H1 (cell line): Measurements from ENCODE around the gene GFOD1. TPM values are rescaled to one million over a fixed set of nuclear protein-coding genes. Genes with fewer than 3 reads are reported as not detected.

Experiments used
- CTCF ChIA-PET: fragments of 300-600 bp; sonication (Branson Sonifier 250); formaldehyde crosslinking; loops from one replicate; lab custom pipeline; 2021; ENCODE audit not compliant: partially characterized antibody; lab: Charles Lee
- POLR2A ChIA-PET: fragments of 300-600 bp; sonication (Branson Sonifier 250); formaldehyde crosslinking; loops from one replicate; lab custom pipeline; 2021; ENCODE audit warnings: inconsistent platforms; ENCODE audit not compliant: partially characterized antibody; lab: Charles Lee
- DNase-seq, 2 experiments: peaks; one replicate each; pipeline versions ENCODE4 v3.0.0 to v3.0.0-alpha.2; 2010 to 2022; ENCODE audit warnings: low spot score in 2 of 2, low read depth in 1 of 2, mixed read lengths in 1 of 2
- FAIRE-seq: peaks from 2 replicates; lab custom pipeline; 2011; peaks lifted over from hg19 to GRCh38; lab: Jason Lieb, UNC
- H2AFZ ChIP-seq: 2 replicates; pipeline ENCODE4 v1.8.1; 2012; ENCODE audit warnings: low read length, inconsistent platforms
- H2AK5ac ChIP-seq: 2 replicates; pipeline ENCODE4 v1.6.1; 2013; ENCODE audit warnings: low read depth, low read length
- H2BK120ac ChIP-seq: replicated peaks from 2 replicates; pipeline ENCODE3; 2013; ENCODE audit warnings: low read depth, low read length, inconsistent platforms
- H2BK12ac ChIP-seq: 2 replicates; pipeline ENCODE4 v1.6.1; 2013; ENCODE audit warnings: low read depth, low read length
- H2BK15ac ChIP-seq: 2 replicates; pipeline ENCODE4 v1.6.1; 2013; ENCODE audit warnings: low read length
- H2BK20ac ChIP-seq: 2 replicates; pipeline ENCODE4 v1.6.1; 2013; ENCODE audit warnings: low read length
- H2BK5ac ChIP-seq: 2 replicates; pipeline ENCODE4 v1.6.1; 2013; ENCODE audit warnings: low read depth, low read length
- H3K14ac ChIP-seq: 2 replicates; pipeline ENCODE4 v1.6.1; 2013; ENCODE audit warnings: inconsistent platforms; ENCODE audit not compliant: insufficient read length
- H3K18ac ChIP-seq: 2 replicates; pipeline ENCODE4 v1.6.1; 2013; ENCODE audit warnings: low read length; ENCODE audit errors: extremely low read depth
- H3K23ac ChIP-seq: 2 replicates; pipeline ENCODE4 v1.6.1; 2013; ENCODE audit warnings: inconsistent platforms; ENCODE audit not compliant: insufficient read length
- H3K23me2 ChIP-seq: 2 replicates; pipeline ENCODE4 v1.6.1; 2013; ENCODE audit warnings: low read depth, low read length
- H3K27ac ChIP-seq: 2 replicates; pipeline ENCODE4 v1.6.1; 2011; ENCODE audit warnings: low read depth, low read length, inconsistent platforms
- H3K27me3 ChIP-seq, 4 experiments: replicated peaks in 1 of 4; 1 replicate in 1 of 4; 2 replicates in 3 of 4; pipeline versions ENCODE4 v1.6.1 to v1.8.1; 2011 to 2013; ENCODE audit warnings: low read length in 3 of 4, mild to moderate bottlenecking in 3 of 4, inconsistent platforms in 2 of 4, mixed read lengths in 2 of 4, moderate library complexity in 1 of 4; ENCODE audit not compliant: control insufficient read depth in 3 of 4, insufficient read depth in 3 of 4; ENCODE audit errors: extremely low read depth in 1 of 4
- H3K36me3 ChIP-seq, 4 experiments: 2 replicates each; pipeline versions ENCODE4 v1.6.1 to v1.8.1; 2011 to 2013; ENCODE audit warnings: mild to moderate bottlenecking in 4 of 4, low read length in 3 of 4, moderate library complexity in 2 of 4, control low read depth in 1 of 4, inconsistent platforms in 1 of 4; ENCODE audit not compliant: insufficient read depth in 4 of 4, control insufficient read depth in 2 of 4
- H3K4ac ChIP-seq: replicated peaks from 2 replicates; pipeline ENCODE3; 2013; ENCODE audit warnings: low read length, low read depth, mixed read lengths, inconsistent platforms; ENCODE audit not compliant: insufficient read length
- H3K4me1 ChIP-seq, 4 experiments: replicated peaks in 1 of 4; 1 replicate in 1 of 4; 2 replicates in 3 of 4; pipeline versions ENCODE4 v1.6.1 to v1.8.1; 2011 to 2013; ENCODE audit warnings: low read length in 3 of 4, inconsistent platforms in 2 of 4, mixed read lengths in 1 of 4; ENCODE audit not compliant: insufficient read depth in 4 of 4, control insufficient read depth in 3 of 4
- H3K4me2 ChIP-seq, 2 experiments: 2 replicates each; pipeline versions ENCODE4 v1.6.1 to v1.8.1; 2011 to 2013; ENCODE audit warnings: low read depth in 2 of 2, low read length in 2 of 2, control low read depth in 1 of 2, inconsistent platforms in 1 of 2, mild to moderate bottlenecking in 1 of 2; ENCODE audit not compliant: insufficient read depth in 1 of 2
- H3K4me3 ChIP-seq, 4 experiments: fragments of 200-600, 300-600 bp in 1 of 4; sonication (generic), shearing (Covaris generic), sonication (Bioruptor Twin) in 1 of 4; 2 replicates each; pipeline versions ENCODE4 v1.5.1 to v1.8.1; 2011 to 2016; ENCODE audit warnings: low read length in 4 of 4, low read depth in 3 of 4, control low read depth in 2 of 4, inconsistent platforms in 2 of 4, mild to moderate bottlenecking in 2 of 4, mixed read lengths in 1 of 4, moderate library complexity in 1 of 4; ENCODE audit not compliant: insufficient read depth in 2 of 4; ENCODE audit errors: extremely low read depth in 1 of 4
- H3K56ac ChIP-seq: replicated peaks from 2 replicates; pipeline ENCODE3; 2013; ENCODE audit warnings: low read depth, mild to moderate bottlenecking, mixed read lengths, low read length, inconsistent platforms; ENCODE audit not compliant: insufficient read length
- H3K79me1 ChIP-seq: 2 replicates; pipeline ENCODE4 v1.6.1; 2013; ENCODE audit warnings: low read depth, low read length, control low read depth
- H3K79me2 ChIP-seq, 2 experiments: 2 replicates each; pipeline versions ENCODE4 v1.6.1 to v1.8.1; 2012 to 2013; ENCODE audit warnings: low read length in 2 of 2, mild to moderate bottlenecking in 2 of 2, inconsistent platforms in 1 of 2; ENCODE audit not compliant: insufficient read depth in 2 of 2, control insufficient read depth in 1 of 2
- H3K9ac ChIP-seq, 4 experiments: replicated peaks in 1 of 4; 1 replicate in 1 of 4; 2 replicates in 3 of 4; pipeline versions ENCODE4 v1.6.1 to v1.8.1; 2011 to 2013; ENCODE audit warnings: low read depth in 3 of 4, low read length in 3 of 4, control low read depth in 2 of 4, mild to moderate bottlenecking in 2 of 4, moderate library complexity in 2 of 4, inconsistent platforms in 1 of 4; ENCODE audit errors: extremely low read depth in 1 of 4
- H3K9me3 ChIP-seq, 2 experiments: 2 replicates each; pipeline versions ENCODE4 v1.6.1 to v1.8.1; 2012 to 2013; ENCODE audit warnings: mild to moderate bottlenecking in 2 of 2, moderate library complexity in 2 of 2, control low read depth in 1 of 2, inconsistent platforms in 1 of 2, low read depth in 1 of 2, low read length in 1 of 2, mixed read lengths in 1 of 2; ENCODE audit not compliant: insufficient read depth in 2 of 2
- H4K20me1 ChIP-seq, 2 experiments: replicated peaks in 1 of 2; 2 replicates each; pipeline versions ENCODE3 to v1.8.1; 2011 to 2013; ENCODE audit warnings: inconsistent platforms in 2 of 2, low read length in 2 of 2, mild to moderate bottlenecking in 1 of 2; ENCODE audit not compliant: insufficient read depth in 2 of 2, control insufficient read depth in 1 of 2
- H4K5ac ChIP-seq: 2 replicates; pipeline ENCODE4 v1.6.1; 2013; ENCODE audit warnings: low read length, low read depth, mixed read lengths, inconsistent platforms; ENCODE audit not compliant: insufficient read length
- H4K8ac ChIP-seq: 2 replicates; pipeline ENCODE4 v1.8.0; 2013; ENCODE audit warnings: mild to moderate bottlenecking, moderate library complexity, low read length, inconsistent platforms; ENCODE audit not compliant: insufficient read depth; ENCODE audit errors: extremely low read depth
- H4K91ac ChIP-seq: replicated peaks from 2 replicates; pipeline ENCODE3; 2013; ENCODE audit warnings: low read length, mixed read lengths, inconsistent platforms; ENCODE audit not compliant: insufficient read length
- ASH2L ChIP-seq: fragments of 200-600, 300-600 bp; sonication (generic); IDR thresholded peaks from one replicate; pipeline ENCODE4 v1.7.1; 2017; ENCODE audit warnings: low read length
- CBX8 ChIP-seq: fragments of 300-800, 300-1000 bp; sonication (generic); IDR thresholded peaks from 2 replicates; pipeline ENCODE4 v1.7.1; 2016; ENCODE audit warnings: low read depth, low read length, borderline replicate concordance
- CHD2 ChIP-seq: IDR thresholded peaks from 2 replicates; pipeline ENCODE4 v1.6.1; 2012; ENCODE audit warnings: low read length, improper control_type of control experiment
- EGR1 ChIP-seq: IDR thresholded peaks from 2 replicates; pipeline ENCODE4 v1.6.1; 2011; ENCODE audit warnings: low read depth, low read length, borderline replicate concordance
- GTF2F1 ChIP-seq: IDR thresholded peaks from 2 replicates; pipeline ENCODE4 v1.6.1; 2012; ENCODE audit warnings: low read depth, low read length, improper control_type of control experiment, borderline replicate concordance
- HDAC2 ChIP-seq, 2 experiments: fragments of 300-600 bp in 1 of 2; sonication (generic) in 1 of 2; IDR thresholded peaks; 2 replicates each; pipeline ENCODE4 v1.6.1; 2011 to 2012; ENCODE audit warnings: low read depth in 2 of 2, low read length in 2 of 2, mild to moderate bottlenecking in 2 of 2, moderate library complexity in 2 of 2, borderline replicate concordance in 1 of 2, inconsistent platforms in 1 of 2
- KDM1A ChIP-seq: fragments of 200-600, 300-600 bp; sonication (generic); IDR thresholded peaks from 2 replicates; pipeline ENCODE4 v1.7.1; 2016; ENCODE audit warnings: mild to moderate bottlenecking, low read length, borderline replicate concordance
- RBBP5 ChIP-seq: IDR thresholded peaks from 2 replicates; pipeline ENCODE4 v1.7.1; 2012; ENCODE audit warnings: low read depth, mild to moderate bottlenecking, inconsistent platforms, low read length, moderate library complexity, borderline replicate concordance
- RNF2 ChIP-seq: fragments of 200-900, 300-1000 bp; sonication (generic); IDR thresholded peaks from 2 replicates; pipeline ENCODE4 v1.7.1; 2016; ENCODE audit warnings: borderline replicate concordance, low read depth, mild to moderate bottlenecking, antibody characterized with exemption, low read length; ENCODE audit not compliant: poor library complexity, severe bottlenecking; ENCODE audit errors: missing control alignments
- SIX5 ChIP-seq: IDR thresholded peaks from 2 replicates; pipeline ENCODE4 v1.6.1; 2011; ENCODE audit warnings: mild to moderate bottlenecking, low read depth, low read length
- SUZ12 ChIP-seq: fragments of 200-600 bp; sonication (generic); IDR thresholded peaks from 2 replicates; pipeline ENCODE4 v1.6.1; 2012; ENCODE audit warnings: mild to moderate bottlenecking, inconsistent platforms, low read length, moderate library complexity, mixed read lengths
- ZNF274 ChIP-seq: IDR thresholded peaks from 2 replicates; pipeline ENCODE4 v1.7.0; 2012; ENCODE audit warnings: low read length, borderline replicate concordance; ENCODE audit errors: extremely low read depth
- WGBS, 2 experiments: shearing (Covaris generic) in 1 of 2; methylation state at CpG; one replicate each; pipeline versions ENCODE4 v1.1.6 to v1.1.7; 2013 to 2015; ENCODE audit warnings: low lambda C conversion rate in 2 of 2, mixed read lengths in 2 of 2, inconsistent platforms in 1 of 2, low coverage in 1 of 2, missing lambda C conversion rate in 1 of 2; ENCODE audit not compliant: insufficient replicate concordance in 2 of 2, insufficient coverage in 1 of 2, insufficient read length in 1 of 2; ENCODE audit errors: extremely low coverage in 1 of 2, missing lambda C conversion rate in 1 of 2; 5-methylcytosine and 5-hydroxymethylcytosine counted together
- polyA plus RNA-seq, 7 experiments: library from polyadenylated mRNA; depleted of rRNA in 3 of 7; stranded (reverse) in 5 of 7; unstranded in 2 of 7; fragments of >200 nt in 5 of 7; fragments of 200-250 nt in 2 of 7; gene quantifications; 1 replicate in 5 of 7; 2 replicates in 1 of 7; 4 replicates in 1 of 7; pipeline versions ENCODE4 v1.2.1 to v1.2.3, GENCODE V29; 2011 to 2013; ENCODE audit warnings: missing spikeins in 2 of 7, mixed read lengths in 2 of 7
- total RNA-seq: library from RNA; stranded (reverse); fragmentation: NEBNext Ultra II Directional; extraction: Animal tissue kit (Norgen Biotek cat#: 25700); gene quantifications from 2 replicates; pipeline ENCODE4 v1.2.1, GENCODE V29; 2021

Gene GFOD1
- total and polyA plus RNA-seq, 2 of the 8 experiments (the other 6 are each of a cell fraction or from before 2014, with no cell fraction given), result 2.5 to 8.8 TPM

DNA sequence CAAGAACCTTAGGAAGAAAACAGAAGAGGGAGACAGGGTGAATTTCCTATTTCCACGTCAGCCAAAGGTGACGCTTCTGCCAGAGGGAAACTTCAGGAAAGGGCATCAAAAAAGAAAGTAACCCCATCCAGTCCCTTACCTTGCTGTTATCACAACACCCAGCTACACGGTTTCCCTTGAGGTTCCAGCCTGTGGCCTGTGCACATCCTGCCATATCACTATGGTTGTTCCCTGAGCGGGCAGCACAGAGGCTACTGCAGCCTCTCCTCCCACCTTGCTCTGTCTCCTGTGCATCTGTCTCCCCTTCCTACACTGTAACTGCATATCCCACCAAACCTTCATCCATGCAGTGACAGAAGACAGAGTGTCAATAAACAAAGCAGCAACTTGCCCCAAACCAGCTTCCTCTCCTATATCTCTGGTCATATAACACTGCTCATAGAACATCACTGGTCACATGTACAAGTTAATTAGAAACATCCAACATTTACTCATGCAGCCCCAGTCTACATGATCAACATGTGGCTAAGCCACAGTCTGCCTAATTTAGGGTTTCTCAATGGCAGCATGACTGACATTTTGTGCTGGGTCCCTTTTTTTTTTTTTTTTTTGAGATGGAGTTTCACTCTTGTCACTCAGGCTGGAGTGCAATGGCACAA is 54.7 kb downstream of the GFOD1 start:
- Histone ChIP-seq H3K27ac (no peak overlapping the region), H4K8ac (peak overlapping the region; percentile 18; the same call in 1 of the 2 replicates), H3K4me3 (no peak overlapping the region), H3K9ac (no peak overlapping the region), H2AK5ac (peak overlapping the region; percentile 58; the same call in 1 of the 2 replicates), H3K4me2 (no peak overlapping the region), H2BK15ac (peak overlapping the region; percentile 66; the same call in 1 of the 2 replicates), H2BK20ac (peak overlapping the region; percentile 94), H3K4ac (peak overlapping the region; percentile 8), H2BK12ac (peak overlapping the region; percentile 85), H4K20me1 (no peaks in the 10 kb centered on the region), H2AFZ (no peak overlapping the region), H3K79me1 (no peaks in the 10 kb centered on the region; the same call in 1 of the 2 replicates), H3K23me2 (no peaks in the 10 kb centered on the region), H3K79me2 (peaks cover 0 to 9% of the 10 kb centered on the region in 2 experiments; a peak in 1 of 4 replicates), H4K5ac (no peak overlapping the region), H3K56ac (no peak overlapping the region), H3K9me3 (no peaks in the 10 kb centered on the region), H3K36me3 (no peaks in the 10 kb centered on the region), H3K27me3 (no peaks in the 10 kb centered on the region), H4K91ac (peak overlapping the region; percentile 84), H3K4me1 (peaks cover 9 to 20% (median 12%) of the 10 kb centered on the region in 4 experiments), H3K18ac (no peak overlapping the region; the same call in 1 of the 2 replicates), H2BK5ac (no peak overlapping the region; the same call in 1 of the 2 replicates), H3K23ac (no peak overlapping the region), H2BK120ac (no peak overlapping the region), H3K14ac (no peak overlapping the region)
- DNase-seq (no peak), FAIRE-seq (no peak)
- 89% methylated on average over 4 of the region's 4 CpGs; no CpG with 5 or more reads in 1 of the 2 experiments for WGBS, 2 experiments
- ChIA-PET CTCF (interaction anchor here (0.6 to 1.7 kb wide), 5 partner anchors 19 to 94 kb away, joined by 3 to 7 read pairs (median 3); no protein-coding TSS in a partner anchor), POLR2A (interaction anchor here (0.7 to 1.7 kb wide), 3 partner anchors 10 to 102 kb away, joined by 3 to 6 read pairs (median 4); no protein-coding TSS in a partner anchor)
- no peak for TF ChIP-seq CHD2
- TF ChIP-seq SIX5, result no peak
- TF ChIP-seq KDM1A, result no peak
- no peak for TF ChIP-seq HDAC2 (IDR thresholded peaks at IDR 0.05; ENCODE audit: borderline replicate concordance in 1 of 2, low read depth in 2 of 2, low read length in 2 of 2)
- no peak for TF ChIP-seq ZNF274
- TF ChIP-seq ASH2L, result no peak
- no peak for TF ChIP-seq EGR1
- no peak for TF ChIP-seq RBBP5
- TF ChIP-seq RNF2, result no peak
- TF ChIP-seq SUZ12, result no peak
- TF ChIP-seq GTF2F1, result no peak
- no peak for TF ChIP-seq CBX8
